Measurements from ENCODE around the gene MIER1. TPM values are rescaled to one million over a fixed set of nuclear protein-coding genes. Genes with fewer than 3 reads are reported as not detected.

The MIER1 gene
- total and polyA plus RNA-seq, 9 of the 15 experiments (the other 6 are each of a cell fraction or from before 2014, with no cell fraction given), result 13.9 to 34.8 (median 21.5) TPM

DNA sequence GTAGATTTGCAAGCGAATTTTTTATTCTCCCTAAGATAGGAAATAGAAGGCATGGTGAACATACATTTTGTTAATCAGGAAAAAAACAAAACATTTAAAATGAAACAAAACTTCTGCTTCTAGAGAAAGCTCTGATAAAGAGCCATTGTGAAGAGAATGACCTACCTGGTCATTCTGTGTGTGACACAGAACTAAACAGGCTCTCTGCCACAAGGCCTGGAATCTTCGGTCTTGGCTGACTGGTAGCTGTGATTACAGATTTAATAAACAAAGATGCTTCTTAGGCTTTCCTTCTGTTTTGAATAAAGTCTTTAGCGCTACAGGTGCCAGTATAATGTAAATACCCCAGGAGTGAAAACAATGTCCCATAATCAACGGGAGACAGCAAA, 107.1 kb downstream of the MIER1 start:
- Histone ChIP-seq H3K27me3 (ENCODE audit: control insufficient read depth in 2 of 2, insufficient read depth in 2 of 2, low read length in 2 of 2) (no peaks in the 10 kb centered on the region), H2AFZ (ENCODE audit: low read depth, low read length) (no peak overlapping the region), H3K9me1 (ENCODE audit: control insufficient read depth, insufficient read depth, low read length) (no peaks in the 10 kb centered on the region), H3K79me2 (ENCODE audit: control insufficient read depth, insufficient read depth, low read length) (no peaks in the 10 kb centered on the region), H3K4me1 (replicated peaks in 1 of 2; ENCODE audit: control insufficient read depth in 2 of 2, insufficient read depth in 2 of 2, low read length in 2 of 2) (no peaks in the 10 kb centered on the region), H4K20me1 (replicated peaks; ENCODE audit: control insufficient read depth, insufficient read depth, low read length) (no peaks in the 10 kb centered on the region), H3K9me3 (replicated peaks; ENCODE audit: control insufficient read depth, insufficient read depth, low read depth, low read length) (no peaks in the 10 kb centered on the region; the same call in 1 of the 2 replicates), H3K4me2 (ENCODE audit: insufficient read depth, low read length) (no peak overlapping the region), H3K27ac (ENCODE audit: extremely low read depth, low read depth, low read length) (no peak overlapping the region), H3K4me3 (no peak overlapping the region), H3K36me3 (ENCODE audit: control insufficient read depth, insufficient read depth, low read length) (peaks cover 15% of the 10 kb centered on the region; the same call in 1 of the 3 replicates), H3K9ac (ENCODE audit: insufficient read depth in 1 of 2, low read depth in 2 of 2, low read length in 2 of 2) (no peak overlapping the region)
- FAIRE-seq, result no peak
- in situ Hi-C loops (cut with MboI), result no loop called here
- ChIA-PET CTCF (ENCODE audit: low intra/inter-chr PET ratio) (no interaction called here), POLR2A (interaction anchor here (1.0 kb wide), 1 partner anchor 105 kb away, joined by 3 read pairs; no protein-coding TSS in a partner anchor)
- intact Hi-C loops (cut with micrococcal nuclease), result no loop called here
- no peak for ATAC-seq
- 95% methylated on average over 4 of the region's 4 CpGs for WGBS (ENCODE audit: insufficient coverage, low coverage, missing lambda C conversion rate)
- TF ChIP-seq DDX20 (tag; IDR thresholded peaks at IDR 0.05; ENCODE audit: low read depth) (no peak), RBM34 (IDR thresholded peaks at IDR 0.05; ENCODE audit: borderline replicate concordance, insufficient read depth, low read length) (no peak), SRSF9 (IDR thresholded peaks at IDR 0.05; ENCODE audit: borderline replicate concordance, low read depth, low read length) (no peak), TBL1XR1 (IDR thresholded peaks at IDR 0.05; ENCODE audit: low read length in 2 of 2) (no peak), NRF1 (conservative IDR thresholded peaks at IDR 0.05 in 1 of 2, IDR thresholded peaks at IDR 0.05 in 1 of 2) (no peak), FOXK1 (CRISPR knock-in tag; IDR thresholded peaks at IDR 0.05; ENCODE audit: borderline replicate concordance) (no peak), MTA2 (IDR thresholded peaks at IDR 0.05; ENCODE audit: low read depth) (no peak)
- TF ChIP-seq, protein P1, sequence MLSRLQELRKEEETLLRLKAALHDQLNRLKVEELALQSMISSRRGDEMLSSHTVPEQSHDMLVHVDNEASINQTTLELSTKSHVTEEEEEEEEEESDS (CRISPR knock-in tag; IDR thresholded peaks at IDR 0.05), result no peak
- DNase-seq (ENCODE audit: extremely low read depth in 1 of 4, low spot score in 3 of 4), result no peak
- no TSS peak for BruUV-seq (replicated peaks)

Other genes with a start within 250 kb of the MIER1 start
- gene DYNLT5, start 172.5 kb upstream of the MIER1 start, total RNA-seq (2014; rRNA removed), result not detected in 2 replicates
- not detected in 2 replicates for gene DYNLT5, start 172.5 kb upstream of the MIER1 start, total RNA-seq (2014; rRNA removed; fragmentation: Illumina TruSeq; extraction: Trizol)
- not detected in 2 replicates for gene DYNLT5, start 172.5 kb upstream of the MIER1 start, total RNA-seq (2015; rRNA removed; fragmentation: Illumina TruSeq; extraction: Trizol)
- not detected in 2 replicates for gene DYNLT5, start 172.5 kb upstream of the MIER1 start, total RNA-seq (2021)
- not detected in 2 replicates for gene DYNLT5, start 172.5 kb upstream of the MIER1 start, polyA plus RNA-seq (2011; rRNA removed)
- not detected in 2 replicates for gene DYNLT5, start 172.5 kb upstream of the MIER1 start, polyA plus RNA-seq (2014; fragmentation: Illumina TruSeq; extraction: Trizol)
- not detected for gene DYNLT5, start 172.5 kb upstream of the MIER1 start, polyA plus RNA-seq (2014; fragmentation: Nextera tagmentation; extraction: Ambion mirVana)
- not detected in 2 replicates for gene DYNLT5, start 172.5 kb upstream of the MIER1 start, polyA plus RNA-seq (2014; rRNA removed)
- gene INSL5, start 123.7 kb upstream of the MIER1 start, total RNA-seq (2014; rRNA removed), result not detected in 2 replicates
- not detected in 2 replicates for gene INSL5, start 123.7 kb upstream of the MIER1 start, total RNA-seq (2014; rRNA removed; fragmentation: Illumina TruSeq; extraction: Trizol)
- gene INSL5, start 123.7 kb upstream of the MIER1 start, total RNA-seq (2015; rRNA removed; fragmentation: Illumina TruSeq; extraction: Trizol), result not detected in 2 replicates
- gene INSL5, start 123.7 kb upstream of the MIER1 start, total RNA-seq (2021), result not detected in 2 replicates
- not detected in 2 replicates for gene INSL5, start 123.7 kb upstream of the MIER1 start, polyA plus RNA-seq (2011; rRNA removed)
- not detected in 2 replicates for gene INSL5, start 123.7 kb upstream of the MIER1 start, polyA plus RNA-seq (2014; fragmentation: Illumina TruSeq; extraction: Trizol)
- not detected for gene INSL5, start 123.7 kb upstream of the MIER1 start, polyA plus RNA-seq (2014; fragmentation: Nextera tagmentation; extraction: Ambion mirVana)
- not detected in 2 replicates for gene INSL5, start 123.7 kb upstream of the MIER1 start, polyA plus RNA-seq (2014; rRNA removed)
- 0.73 TPM in 1 of 2 replicates, not detected in the other for gene DNAI4, start 134 bp upstream of the MIER1 start, total RNA-seq (2014; rRNA removed)
- gene DNAI4, start 134 bp upstream of the MIER1 start, total RNA-seq (2014; rRNA removed; fragmentation: Illumina TruSeq; extraction: Trizol), result 2.9 and 3.5 TPM in 2 replicates
- 1.2 and 4.0 TPM in 2 replicates for gene DNAI4, start 134 bp upstream of the MIER1 start, total RNA-seq (2015; rRNA removed; fragmentation: Illumina TruSeq; extraction: Trizol)
- 2.9 TPM in 2 replicates for gene DNAI4, start 134 bp upstream of the MIER1 start, total RNA-seq (2021)
- gene DNAI4, start 134 bp upstream of the MIER1 start, polyA plus RNA-seq (2011; rRNA removed), result 3.6 and 4.8 TPM in 2 replicates
- gene DNAI4, start 134 bp upstream of the MIER1 start, polyA plus RNA-seq (2014; fragmentation: Illumina TruSeq; extraction: Trizol), result 0.83 and 1.7 TPM in 2 replicates
- gene DNAI4, start 134 bp upstream of the MIER1 start, polyA plus RNA-seq (2014; fragmentation: Nextera tagmentation; extraction: Ambion mirVana), result 1 to 10 TPM; 1.8 to 2.2 TPM
- gene DNAI4, start 134 bp upstream of the MIER1 start, polyA plus RNA-seq (2014; rRNA removed), result 0.31 and 0.57 TPM in 2 replicates
- 5.2 and 5.3 TPM in 2 replicates for gene SLC35D1, start 129.2 kb downstream of the MIER1 start, total RNA-seq (2014; rRNA removed)
- gene SLC35D1, start 129.2 kb downstream of the MIER1 start, total RNA-seq (2014; rRNA removed; fragmentation: Illumina TruSeq; extraction: Trizol), result 9.3 and 10.1 TPM in 2 replicates
- 9.5 and 10.4 TPM in 2 replicates for gene SLC35D1, start 129.2 kb downstream of the MIER1 start, total RNA-seq (2015; rRNA removed; fragmentation: Illumina TruSeq; extraction: Trizol)
- gene SLC35D1, start 129.2 kb downstream of the MIER1 start, total RNA-seq (2021), result 6.5 and 7.1 TPM in 2 replicates
- gene SLC35D1, start 129.2 kb downstream of the MIER1 start, polyA plus RNA-seq (2011; rRNA removed), result 6.2 and 6.4 TPM in 2 replicates
- gene SLC35D1, start 129.2 kb downstream of the MIER1 start, polyA plus RNA-seq (2014; fragmentation: Illumina TruSeq; extraction: Trizol), result 6.7 and 6.8 TPM in 2 replicates
- gene SLC35D1, start 129.2 kb downstream of the MIER1 start, polyA plus RNA-seq (2014; fragmentation: Nextera tagmentation; extraction: Ambion mirVana), result 1 to 10 TPM; 2.3 to 3.4 TPM
- 4.9 and 5.7 TPM in 2 replicates for gene SLC35D1, start 129.2 kb downstream of the MIER1 start, polyA plus RNA-seq (2014; rRNA removed)
- not detected in 2 replicates for gene C1orf141, start 210.0 kb downstream of the MIER1 start, total RNA-seq (2014; rRNA removed)
- gene C1orf141, start 210.0 kb downstream of the MIER1 start, total RNA-seq (2014; rRNA removed; fragmentation: Illumina TruSeq; extraction: Trizol), result not detected in 2 replicates
- gene C1orf141, start 210.0 kb downstream of the MIER1 start, total RNA-seq (2015; rRNA removed; fragmentation: Illumina TruSeq; extraction: Trizol), result not detected in 2 replicates
- gene C1orf141, start 210.0 kb downstream of the MIER1 start, total RNA-seq (2021), result 0.18 TPM in 1 of 2 replicates, not detected in the other
- not detected in 2 replicates for gene C1orf141, start 210.0 kb downstream of the MIER1 start, polyA plus RNA-seq (2011; rRNA removed)
- gene C1orf141, start 210.0 kb downstream of the MIER1 start, polyA plus RNA-seq (2014; fragmentation: Illumina TruSeq; extraction: Trizol), result not detected in 2 replicates
- not detected for gene C1orf141, start 210.0 kb downstream of the MIER1 start, polyA plus RNA-seq (2014; fragmentation: Nextera tagmentation; extraction: Ambion mirVana)
- not detected in 2 replicates for gene C1orf141, start 210.0 kb downstream of the MIER1 start, polyA plus RNA-seq (2014; rRNA removed)
- 22.8 and 23.0 TPM in 2 replicates for gene IL23R, start 241.5 kb downstream of the MIER1 start, total RNA-seq (2014; rRNA removed)
- gene IL23R, start 241.5 kb downstream of the MIER1 start, total RNA-seq (2014; rRNA removed; fragmentation: Illumina TruSeq; extraction: Trizol), result 50.3 and 64.1 TPM in 2 replicates
- gene IL23R, start 241.5 kb downstream of the MIER1 start, total RNA-seq (2015; rRNA removed; fragmentation: Illumina TruSeq; extraction: Trizol), result 51.0 and 52.7 TPM in 2 replicates
- 23.8 and 24.7 TPM in 2 replicates for gene IL23R, start 241.5 kb downstream of the MIER1 start, total RNA-seq (2021)
- gene IL23R, start 241.5 kb downstream of the MIER1 start, polyA plus RNA-seq (2011; rRNA removed), result 4.4 and 25.7 TPM in 2 replicates
- 34.8 and 38.9 TPM in 2 replicates for gene IL23R, start 241.5 kb downstream of the MIER1 start, polyA plus RNA-seq (2014; fragmentation: Illumina TruSeq; extraction: Trizol)
- 1 to 10 TPM; 5.5 to 7.0 TPM for gene IL23R, start 241.5 kb downstream of the MIER1 start, polyA plus RNA-seq (2014; fragmentation: Nextera tagmentation; extraction: Ambion mirVana)
- gene IL23R, start 241.5 kb downstream of the MIER1 start, polyA plus RNA-seq (2014; rRNA removed), result 17.2 and 22.0 TPM in 2 replicates

All from K562 (cell line).